Measurements from ENCODE around the gene IL21R.

IL21R gene

GRCh38 chr16:27492588-27492979 lies 90.6 kb downstream of the IL21R start:
- no peak for DNase-seq

DNA sequence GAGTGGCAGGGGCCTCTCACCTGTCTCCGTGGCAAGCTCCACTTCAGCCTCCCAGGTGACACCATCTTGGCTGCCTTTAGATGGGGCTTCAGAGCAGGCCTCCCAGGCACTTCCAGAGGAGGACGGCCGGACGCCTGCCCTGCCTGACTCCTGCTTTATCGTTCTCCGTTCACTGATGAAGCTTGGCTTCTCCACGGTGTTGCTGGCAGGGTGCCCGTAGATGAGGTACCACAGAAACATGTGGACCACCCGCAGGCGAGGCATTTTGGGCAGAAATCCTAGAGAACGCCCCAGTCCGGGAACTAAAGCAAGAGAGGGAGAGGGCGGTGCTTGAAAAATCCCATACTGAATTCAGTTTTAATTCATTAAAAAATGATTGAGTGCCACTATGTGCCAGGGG lies 93.2 kb downstream of the IL21R start:
- DNase-seq, result no peak

DNA sequence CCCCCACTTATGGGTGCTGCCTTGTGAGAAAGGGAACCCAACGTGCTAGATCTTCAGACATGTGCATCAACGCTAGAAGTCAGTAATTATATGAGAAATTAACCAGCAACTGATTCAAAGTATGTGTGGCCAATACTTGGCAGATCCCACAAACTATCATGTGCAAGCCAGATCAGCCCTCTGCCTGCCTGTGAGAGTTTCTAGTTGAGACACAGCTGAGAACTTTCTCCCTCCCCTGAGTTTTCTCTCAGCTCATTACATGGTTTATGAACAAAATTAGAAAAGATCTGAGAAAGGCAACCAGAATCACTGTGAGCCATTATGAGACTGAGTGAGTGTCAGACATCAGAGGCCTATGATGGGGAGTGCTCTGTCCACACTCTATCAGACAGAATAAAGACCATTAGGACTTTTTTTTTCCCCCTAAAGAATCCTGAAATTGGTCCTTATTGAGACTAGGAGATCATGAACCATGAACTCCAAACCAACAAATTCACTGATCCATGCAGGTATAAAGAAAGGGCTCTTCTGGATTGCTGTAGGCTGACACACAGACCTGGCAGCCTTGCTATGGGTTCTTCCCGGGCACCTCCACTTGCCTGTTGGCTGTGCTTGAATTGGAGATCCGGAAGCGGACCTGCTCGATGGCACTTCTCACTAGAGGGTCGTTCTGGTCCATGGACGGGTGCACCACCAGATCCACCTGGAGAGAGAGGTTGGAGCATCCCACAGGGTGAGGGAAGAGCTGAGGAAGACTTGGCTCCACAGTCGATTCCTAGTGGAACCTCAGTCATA lies 96.3 kb downstream of the IL21R start:
- DNase-seq, result no peak

DNA sequence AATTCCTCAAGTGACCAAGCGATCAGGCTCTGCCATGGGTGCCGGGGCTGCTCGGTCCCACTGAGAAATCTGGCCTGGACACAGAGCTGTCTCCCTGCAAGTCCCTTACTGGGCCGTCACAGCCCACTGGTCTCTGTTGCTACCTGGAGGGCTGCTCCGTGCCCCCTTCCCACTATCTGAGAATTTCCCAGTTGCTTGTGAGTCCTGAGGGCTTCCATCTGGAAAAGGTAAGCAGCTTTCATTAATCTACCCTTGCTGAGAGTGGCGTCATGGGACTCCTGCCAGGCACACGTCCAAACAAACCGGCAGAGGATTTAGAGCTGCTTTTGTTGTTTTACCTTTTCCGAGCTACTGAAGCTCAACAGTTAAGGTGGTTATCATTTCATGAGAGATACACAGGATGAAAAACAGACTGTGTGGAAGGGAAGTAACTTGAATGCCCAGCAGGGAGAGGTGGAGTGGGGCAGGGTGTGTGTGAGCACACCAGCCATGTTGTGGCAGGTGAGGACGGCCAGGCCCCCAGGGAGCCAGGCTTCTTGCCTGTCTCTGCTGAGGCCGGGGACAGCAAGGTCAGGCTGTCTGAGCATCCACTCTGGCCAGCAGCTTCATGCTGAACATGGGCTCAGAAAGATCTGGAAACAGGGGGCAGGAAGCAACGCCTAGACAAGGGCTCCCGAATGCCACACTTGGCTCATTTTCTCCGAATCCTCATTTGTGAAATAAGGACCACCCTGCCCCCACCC lies 97.1 kb downstream of the IL21R start:
- DNase-seq, result no peak

DNA sequence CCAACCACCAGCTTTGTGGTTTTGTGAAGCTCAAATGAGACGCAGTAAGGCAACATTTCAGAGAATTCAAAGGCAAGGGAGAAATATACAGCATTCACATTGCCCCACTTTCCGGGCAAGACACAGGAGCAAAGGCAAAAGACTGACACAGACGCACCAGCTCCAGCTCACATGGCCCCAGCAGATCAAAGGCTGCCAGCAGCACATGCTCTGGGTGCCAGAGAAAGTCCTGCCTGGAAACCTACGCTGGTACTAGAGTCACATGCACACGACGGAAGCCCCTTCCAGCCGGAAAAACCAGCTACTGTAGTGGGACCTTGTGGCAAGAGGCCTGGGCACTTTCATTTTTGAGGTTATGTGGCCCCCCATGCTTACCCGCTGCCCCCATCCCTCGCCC lies 97.7 kb downstream of the IL21R start:
- DNase-seq, result no peak

DNA sequence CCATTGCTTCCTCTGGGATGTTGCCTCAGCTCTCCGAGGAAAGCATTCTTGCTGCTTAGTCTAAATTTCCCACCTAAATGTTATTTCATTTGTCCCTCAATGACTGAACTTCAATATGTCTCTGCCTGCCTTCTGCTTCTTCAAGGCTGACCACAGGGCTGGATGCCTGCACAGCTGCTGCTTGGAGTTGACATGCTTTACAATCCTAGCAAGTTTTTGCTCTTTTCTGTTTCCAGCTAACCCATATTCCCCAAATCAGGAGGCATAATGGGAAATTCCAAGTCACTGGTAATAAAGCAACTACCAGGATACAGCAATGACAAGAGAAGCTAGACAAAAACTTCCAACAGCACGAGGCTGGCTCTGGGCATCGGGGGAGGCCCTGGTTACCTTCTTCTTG lies 98.8 kb downstream of the IL21R start:
- no peak for DNase-seq
